ENCODE measurements around the gene SLC9A6.

DNA sequence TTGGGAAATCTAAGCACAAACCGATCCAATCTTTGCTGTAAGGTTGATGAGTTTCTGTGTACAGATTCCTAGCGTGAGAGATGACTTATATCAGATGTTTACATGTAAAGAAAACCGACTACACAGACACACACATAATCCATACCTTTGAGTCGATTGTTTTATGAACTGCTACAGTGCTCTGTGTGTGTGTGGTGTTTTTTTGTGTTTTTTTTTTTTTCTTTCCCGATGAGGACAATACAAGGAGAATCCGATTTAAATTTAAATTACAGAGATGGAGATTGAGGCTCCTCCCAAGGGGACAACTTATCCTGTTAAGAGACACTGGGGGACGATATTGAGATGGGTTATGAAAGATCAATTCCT, 461 bp upstream of the SLC9A6 start:
- no peak for TF ChIP-seq EZH2 (IDR thresholded peaks at IDR 0.05; ENCODE audit: low read length, missing control alignments)
- TF ChIP-seq, protein P1, sequence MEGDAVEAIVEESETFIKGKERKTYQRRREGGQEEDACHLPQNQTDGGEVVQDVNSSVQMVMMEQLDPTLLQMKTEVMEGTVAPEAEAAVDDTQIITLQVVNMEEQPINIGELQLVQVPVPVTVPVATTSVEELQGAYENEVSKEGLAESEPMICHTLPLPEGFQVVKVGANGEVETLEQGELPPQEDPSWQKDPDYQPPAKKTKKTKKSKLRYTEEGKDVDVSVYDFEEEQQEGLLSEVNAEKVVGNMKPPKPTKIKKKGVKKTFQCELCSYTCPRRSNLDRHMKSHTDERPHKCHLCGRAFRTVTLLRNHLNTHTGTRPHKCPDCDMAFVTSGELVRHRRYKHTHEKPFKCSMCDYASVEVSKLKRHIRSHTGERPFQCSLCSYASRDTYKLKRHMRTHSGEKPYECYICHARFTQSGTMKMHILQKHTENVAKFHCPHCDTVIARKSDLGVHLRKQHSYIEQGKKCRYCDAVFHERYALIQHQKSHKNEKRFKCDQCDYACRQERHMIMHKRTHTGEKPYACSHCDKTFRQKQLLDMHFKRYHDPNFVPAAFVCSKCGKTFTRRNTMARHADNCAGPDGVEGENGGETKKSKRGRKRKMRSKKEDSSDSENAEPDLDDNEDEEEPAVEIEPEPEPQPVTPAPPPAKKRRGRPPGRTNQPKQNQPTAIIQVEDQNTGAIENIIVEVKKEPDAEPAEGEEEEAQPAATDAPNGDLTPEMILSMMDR (conservative IDR thresholded peaks at IDR 0.05 in 1 of 2, IDR thresholded peaks at IDR 0.05 in 1 of 2; ENCODE audit: low read depth in 1 of 2, low read length in 2 of 2), result no peak

Data from fibroblast of lung (primary cell).